Neural progenitor cell (in vitro differentiated cells): ENCODE data around the gene DDX47. TPM values are rescaled to one million over a fixed set of nuclear protein-coding genes. Genes with fewer than 3 reads are reported as not detected.

Experiments used
- DNase-seq: peaks from one replicate; pipeline ENCODE4 v3.0.0-alpha.2; 2016; ENCODE audit warnings: low spot score
- H2AFZ ChIP-seq: fragments of 200-600 bp; sonication (generic); replicated peaks from 2 replicates; pipeline ENCODE4 v1.6.1; 2016; ENCODE audit warnings: antibody characterized with exemption
- H3F3A ChIP-seq: fragments of 200-600 bp; sonication (generic); 2 replicates; pipeline ENCODE4 v1.6.1; 2016; ENCODE audit warnings: antibody characterized with exemption, low read depth
- H3K27ac ChIP-seq: fragments of 200-600 bp; sonication (generic); 2 replicates; pipeline ENCODE4 v1.5.1; 2016; ENCODE audit warnings: mild to moderate bottlenecking
- H3K27me3 ChIP-seq: fragments of 200-600 bp; sonication (generic); 2 replicates; pipeline ENCODE4 v1.6.1; 2016; ENCODE audit warnings: mild to moderate bottlenecking, moderate library complexity
- H3K36me3 ChIP-seq: fragments of 200-600 bp; sonication (generic); 2 replicates; pipeline ENCODE4 v1.5.1; 2016
- H3K4me1 ChIP-seq: fragments of 200-600 bp; sonication (generic); 2 replicates; pipeline ENCODE4 v1.6.1; 2016; ENCODE audit warnings: mixed run types
- H3K4me2 ChIP-seq: fragments of 200-600 bp; sonication (generic); 2 replicates; pipeline ENCODE4 v1.6.1; 2016
- H3K4me3 ChIP-seq: fragments of 200-600 bp; sonication (generic); 2 replicates; pipeline ENCODE4 v1.5.1; 2016
- H3K79me2 ChIP-seq: fragments of 200-600 bp; sonication (generic); 2 replicates; pipeline ENCODE4 v1.6.1; 2016; ENCODE audit warnings: low read depth
- H3K9ac ChIP-seq: fragments of 200-600 bp; sonication (generic); 2 replicates; pipeline ENCODE4 v1.6.1; 2016
- H3K9me3 ChIP-seq: fragments of 200-600 bp; sonication (generic); 2 replicates; pipeline ENCODE4 v1.5.1; 2016; ENCODE audit warnings: low read depth
- H4K20me1 ChIP-seq: fragments of 200-600 bp; sonication (generic); 2 replicates; pipeline ENCODE4 v1.6.1; 2016; ENCODE audit warnings: low read depth
- H3K27ac Mint-ChIP-seq: 3 replicates; pipeline ENCODE4 v1.8.0; 2021; ENCODE audit warnings: mixed read lengths
- H3K27me3 Mint-ChIP-seq: 2 replicates; pipeline ENCODE4 v1.8.0; 2022; ENCODE audit warnings: low read depth, mild to moderate bottlenecking, inconsistent platforms, moderate library complexity, mixed read lengths; ENCODE audit not compliant: insufficient read depth
- H3K36me3 Mint-ChIP-seq: 3 replicates; pipeline ENCODE4 v1.8.0; 2021; ENCODE audit warnings: mixed read lengths
- H3K4me1 Mint-ChIP-seq: 3 replicates; pipeline ENCODE4 v1.8.0; 2021; ENCODE audit warnings: mixed read lengths
- H3K4me3 Mint-ChIP-seq: 3 replicates; pipeline ENCODE4 v1.8.0; 2021; ENCODE audit warnings: mild to moderate bottlenecking, moderate library complexity, mixed read lengths
- H3K9me3 Mint-ChIP-seq: 3 replicates; pipeline ENCODE4 v1.8.0; 2020; ENCODE audit warnings: mixed read lengths
- CTCF ChIP-seq: fragments of 200-600 bp; sonication (generic); IDR thresholded peaks from 2 replicates; pipeline ENCODE4 v1.5.1; 2017; ENCODE audit warnings: antibody characterized with exemption, mild to moderate bottlenecking
- EZH2 ChIP-seq: fragments of 200-600 bp; sonication (generic); IDR thresholded peaks from 2 replicates; pipeline ENCODE4 v1.6.1; 2017; ENCODE audit warnings: antibody characterized with exemption, mild to moderate bottlenecking, moderate library complexity
- EZH2phosphoT487 ChIP-seq: fragments of 200-600 bp; sonication (generic); IDR thresholded peaks from 2 replicates; pipeline ENCODE4 v1.6.1; 2017; ENCODE audit warnings: antibody characterized with exemption
- total RNA-seq: library from RNA; depleted of rRNA; stranded (reverse); fragments of >200 nt; gene quantifications from 2 replicates; pipeline ENCODE4 v1.2.3, GENCODE V29; 2015; ENCODE audit warnings: low replicate concordance

Gene DDX47
- total RNA-seq, 1 donor from 2014 or later: 107 TPM

GRCh38 chr12:12853435-12853834, 40.3 kb downstream of the DDX47 start:
- no peaks in the 10 kb centered on the region for H3K36me3 ChIP-seq
- no peak overlapping the region for H3K9ac ChIP-seq
- no peak for DNase-seq
- H3K79me2 ChIP-seq: no peaks in the 10 kb centered on the region
- no peaks in the 10 kb centered on the region for H3K27me3 ChIP-seq
- no peak for TF ChIP-seq EZH2phosphoT487
- TF ChIP-seq CTCF: no peak
- no peak for TF ChIP-seq EZH2
- no peaks in the 10 kb centered on the region for H3K4me1 ChIP-seq
- H3K27ac Mint-ChIP-seq: no peak overlapping the region
- no peak overlapping the region for H3K4me3 ChIP-seq
- peaks cover 5% of the 10 kb centered on the region for H3K9me3 Mint-ChIP-seq
- H3F3A ChIP-seq: no peaks in the 10 kb centered on the region
- no peaks in the 10 kb centered on the region for H4K20me1 ChIP-seq
- H3K27ac ChIP-seq: no peak overlapping the region
- H3K36me3 Mint-ChIP-seq: peaks cover 10% of the 10 kb centered on the region
- no peak overlapping the region for H3K4me3 Mint-ChIP-seq
- no peak overlapping the region for H2AFZ ChIP-seq
- peaks cover 3% of the 10 kb centered on the region for H3K27me3 Mint-ChIP-seq
- no peaks in the 10 kb centered on the region for H3K4me1 Mint-ChIP-seq
- H3K4me2 ChIP-seq: no peak overlapping the region
- no peaks in the 10 kb centered on the region for H3K9me3 ChIP-seq

- H4K20me1 ChIP-seq: no peaks in the 10 kb centered on the region
- H3F3A ChIP-seq: no peaks in the 10 kb centered on the region
- no peak overlapping the region for H3K4me2 ChIP-seq
- no peaks in the 10 kb centered on the region for H3K79me2 ChIP-seq
- H3K9me3 Mint-ChIP-seq: peaks cover 3% of the 10 kb centered on the region
- H3K4me3 ChIP-seq: no peak overlapping the region
- H3K27ac ChIP-seq: no peak overlapping the region
- no peaks in the 10 kb centered on the region for H3K9me3 ChIP-seq
- H3K4me3 Mint-ChIP-seq: no peak overlapping the region
- peaks cover under 1% of the 10 kb centered on the region for H3K27me3 Mint-ChIP-seq
- H3K36me3 ChIP-seq: no peaks in the 10 kb centered on the region
- H3K4me1 Mint-ChIP-seq: no peaks in the 10 kb centered on the region
- TF ChIP-seq CTCF: no peak
- TF ChIP-seq EZH2phosphoT487: no peak
- peaks cover 5% of the 10 kb centered on the region for H3K36me3 Mint-ChIP-seq
- no peak overlapping the region for H3K27ac Mint-ChIP-seq
- no peaks in the 10 kb centered on the region for H3K4me1 ChIP-seq
- no peak overlapping the region for H3K9ac ChIP-seq
- DNase-seq: no peak
- H3K27me3 ChIP-seq: no peaks in the 10 kb centered on the region
- no peak overlapping the region for H2AFZ ChIP-seq
Measured at GRCh38 chr12:12859690-12860089, 46.5 kb downstream of the DDX47 start.

- peaks cover 5% of the 10 kb centered on the region for H3K36me3 Mint-ChIP-seq
- H3K4me3 Mint-ChIP-seq: no peak overlapping the region
- H3K9me3 ChIP-seq: no peaks in the 10 kb centered on the region
- no peak overlapping the region for H3K27ac ChIP-seq
- H3K36me3 ChIP-seq: no peaks in the 10 kb centered on the region
- H2AFZ ChIP-seq: no peak overlapping the region
- no peak overlapping the region for H3K27ac Mint-ChIP-seq
- H3K27me3 Mint-ChIP-seq: no peaks in the 10 kb centered on the region
- H3K79me2 ChIP-seq: no peaks in the 10 kb centered on the region
- no peaks in the 10 kb centered on the region for H3F3A ChIP-seq
- no peaks in the 10 kb centered on the region for H3K4me1 Mint-ChIP-seq
- no peak overlapping the region for H3K9ac ChIP-seq
- no peaks in the 10 kb centered on the region for H4K20me1 ChIP-seq
- TF ChIP-seq CTCF: no peak
- TF ChIP-seq EZH2: no peak
- TF ChIP-seq EZH2phosphoT487: no peak
- no peaks in the 10 kb centered on the region for H3K4me1 ChIP-seq
- no peak for DNase-seq
- no peak overlapping the region for H3K4me3 ChIP-seq
- peaks cover 3% of the 10 kb centered on the region for H3K9me3 Mint-ChIP-seq
- H3K4me2 ChIP-seq: no peak overlapping the region
- H3K27me3 ChIP-seq: no peaks in the 10 kb centered on the region
Measured at GRCh38 chr12:12864243-12864642, 51.1 kb downstream of the DDX47 start.
